ENCODE results near the gene SLC25A1. TPM values are rescaled to one million over a fixed set of nuclear protein-coding genes. Genes with fewer than 3 reads are reported as not detected.

Gene SLC25A1
- total RNA-seq, 1 donor from 2014 or later, result 20.9 TPM

DNA sequence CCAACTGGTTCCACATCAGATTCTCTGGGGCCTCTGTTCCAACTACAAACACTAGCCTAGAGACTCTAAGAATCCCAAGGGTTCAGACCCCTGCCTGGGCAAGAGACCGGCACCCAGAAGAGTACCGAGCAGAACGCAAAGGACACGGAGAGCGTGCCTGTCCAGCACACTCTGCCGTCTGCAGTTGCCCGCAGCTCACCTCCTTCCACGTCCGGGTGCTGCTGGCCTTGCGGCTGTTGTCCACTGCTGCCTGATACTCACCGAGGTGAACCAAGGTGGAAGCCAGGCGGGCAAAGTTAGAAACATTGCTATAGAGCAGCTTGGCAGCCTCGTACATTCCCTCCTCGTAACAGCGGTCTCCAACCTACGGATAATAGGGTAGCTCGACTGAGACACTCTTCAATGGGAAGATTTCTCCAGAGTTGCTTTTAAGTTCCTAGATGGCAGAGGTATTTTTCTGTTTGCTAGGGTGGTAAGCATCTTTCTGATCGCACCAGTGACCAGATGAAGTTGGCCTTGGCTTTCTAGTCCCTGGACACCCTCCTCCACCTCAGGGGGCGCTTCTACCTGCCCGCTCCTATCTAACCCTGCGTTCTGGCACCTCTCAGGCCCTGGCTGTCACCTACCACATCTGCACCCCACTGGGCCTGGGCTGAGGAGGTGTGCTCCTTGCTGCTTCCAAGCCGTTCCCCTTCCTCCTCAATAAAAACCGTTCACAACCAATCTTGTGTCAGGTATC is 22.8 kb upstream of the SLC25A1 start:
- Histone ChIP-seq H3K27me3 (ENCODE audit: low read depth) (no peaks in the 10 kb centered on the region), H3K4me1 (no peaks in the 10 kb centered on the region), H3K36me3 (peaks cover 21% of the 10 kb centered on the region), H3K4me3 (no peak overlapping the region), H3K27ac (replicated peaks) (no peak overlapping the region), H3K9me3 (replicated peaks) (no peaks in the 10 kb centered on the region)
- intact Hi-C loops (cut with micrococcal nuclease), result no loop called here
- TF ChIP-seq, protein P1, sequence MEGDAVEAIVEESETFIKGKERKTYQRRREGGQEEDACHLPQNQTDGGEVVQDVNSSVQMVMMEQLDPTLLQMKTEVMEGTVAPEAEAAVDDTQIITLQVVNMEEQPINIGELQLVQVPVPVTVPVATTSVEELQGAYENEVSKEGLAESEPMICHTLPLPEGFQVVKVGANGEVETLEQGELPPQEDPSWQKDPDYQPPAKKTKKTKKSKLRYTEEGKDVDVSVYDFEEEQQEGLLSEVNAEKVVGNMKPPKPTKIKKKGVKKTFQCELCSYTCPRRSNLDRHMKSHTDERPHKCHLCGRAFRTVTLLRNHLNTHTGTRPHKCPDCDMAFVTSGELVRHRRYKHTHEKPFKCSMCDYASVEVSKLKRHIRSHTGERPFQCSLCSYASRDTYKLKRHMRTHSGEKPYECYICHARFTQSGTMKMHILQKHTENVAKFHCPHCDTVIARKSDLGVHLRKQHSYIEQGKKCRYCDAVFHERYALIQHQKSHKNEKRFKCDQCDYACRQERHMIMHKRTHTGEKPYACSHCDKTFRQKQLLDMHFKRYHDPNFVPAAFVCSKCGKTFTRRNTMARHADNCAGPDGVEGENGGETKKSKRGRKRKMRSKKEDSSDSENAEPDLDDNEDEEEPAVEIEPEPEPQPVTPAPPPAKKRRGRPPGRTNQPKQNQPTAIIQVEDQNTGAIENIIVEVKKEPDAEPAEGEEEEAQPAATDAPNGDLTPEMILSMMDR (IDR thresholded peaks at IDR 0.05; ENCODE audit: borderline replicate concordance), result no peak
- DNase-seq, result no peak

DNA sequence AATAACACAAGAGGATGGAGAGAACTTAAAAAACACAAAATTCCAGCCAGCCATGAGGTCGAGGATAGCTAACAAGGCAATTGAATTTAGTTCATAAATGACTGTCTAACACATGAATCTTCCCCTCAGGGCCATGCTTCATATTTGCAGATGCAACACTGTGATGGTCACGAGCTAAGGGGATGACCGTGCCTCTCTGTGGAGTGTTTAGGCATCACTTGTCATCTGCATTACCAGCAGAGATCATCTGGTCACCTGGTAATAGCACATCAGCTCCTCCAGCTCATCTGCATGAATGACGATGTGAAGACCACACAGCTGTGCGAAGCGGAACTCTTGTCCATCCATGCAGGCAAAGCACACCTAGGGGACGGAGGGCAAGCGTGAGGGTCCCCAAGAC is 20.9 kb upstream of the SLC25A1 start:
- no peaks in the 10 kb centered on the region for H3K4me1 ChIP-seq
- no peak overlapping the region for H3K4me3 ChIP-seq
- H3K27me3 ChIP-seq (ENCODE audit: low read depth), result no peaks in the 10 kb centered on the region
- H3K27ac ChIP-seq (replicated peaks), result no peak overlapping the region
- H3K36me3 ChIP-seq, result peaks cover 36% of the 10 kb centered on the region
- TF ChIP-seq, protein P1 (IDR thresholded peaks at IDR 0.05; ENCODE audit: borderline replicate concordance), result no peak
- intact Hi-C loops (cut with micrococcal nuclease), result no loop called here
- no peak for DNase-seq
- H3K9me3 ChIP-seq (replicated peaks), result no peaks in the 10 kb centered on the region

DNA sequence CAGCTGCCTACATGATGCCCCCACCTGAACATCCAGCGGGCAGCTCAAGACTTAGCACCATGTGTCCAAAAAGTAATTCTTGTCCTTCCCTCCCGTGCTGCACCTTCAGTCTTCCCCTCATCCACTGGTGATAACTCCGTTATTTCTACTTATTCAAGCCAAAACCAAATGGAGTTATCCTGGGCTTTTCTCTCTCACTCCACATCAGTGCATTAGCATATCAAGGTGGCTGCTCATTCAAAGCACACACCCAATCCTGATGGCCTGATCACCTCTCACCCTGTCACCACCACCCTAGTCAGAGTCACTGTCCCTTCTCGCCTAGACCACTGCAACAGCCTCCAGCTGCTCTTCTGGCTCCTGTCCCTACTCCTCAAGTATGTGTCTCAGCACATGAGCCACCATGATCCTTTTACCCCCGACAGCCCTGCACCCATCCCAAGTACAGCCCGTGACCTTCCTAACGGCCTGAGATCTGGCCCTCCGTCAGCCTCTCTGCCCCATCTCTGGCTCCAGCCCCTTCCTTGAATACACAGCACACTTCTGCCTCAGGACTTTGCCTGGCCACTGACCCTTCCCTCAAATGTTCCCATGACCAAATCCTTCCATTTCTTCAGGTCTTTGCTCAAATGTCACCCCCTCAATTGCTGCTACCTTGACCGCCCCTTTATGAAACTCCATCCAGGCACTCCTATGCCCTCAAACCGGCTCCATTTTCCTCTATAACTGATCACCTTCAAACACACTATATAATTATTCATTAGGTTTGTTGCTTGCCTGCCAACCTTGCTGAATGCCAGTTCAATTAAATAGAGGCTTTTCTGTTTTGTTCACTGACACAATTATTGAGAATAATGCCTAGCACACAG is 19.7 kb upstream of the SLC25A1 start:
- DNase-seq, result no peak
- H3K27me3 ChIP-seq (ENCODE audit: low read depth), result no peaks in the 10 kb centered on the region
- intact Hi-C loops (cut with micrococcal nuclease), result no loop called here
- no peak overlapping the region for H3K27ac ChIP-seq (replicated peaks)
- no peaks in the 10 kb centered on the region for H3K9me3 ChIP-seq (replicated peaks)
- peaks cover 46% of the 10 kb centered on the region for H3K36me3 ChIP-seq
- H3K4me3 ChIP-seq, result no peak overlapping the region
- no peaks in the 10 kb centered on the region for H3K4me1 ChIP-seq
- TF ChIP-seq, protein P1 (IDR thresholded peaks at IDR 0.05; ENCODE audit: borderline replicate concordance), result no peak

DNA sequence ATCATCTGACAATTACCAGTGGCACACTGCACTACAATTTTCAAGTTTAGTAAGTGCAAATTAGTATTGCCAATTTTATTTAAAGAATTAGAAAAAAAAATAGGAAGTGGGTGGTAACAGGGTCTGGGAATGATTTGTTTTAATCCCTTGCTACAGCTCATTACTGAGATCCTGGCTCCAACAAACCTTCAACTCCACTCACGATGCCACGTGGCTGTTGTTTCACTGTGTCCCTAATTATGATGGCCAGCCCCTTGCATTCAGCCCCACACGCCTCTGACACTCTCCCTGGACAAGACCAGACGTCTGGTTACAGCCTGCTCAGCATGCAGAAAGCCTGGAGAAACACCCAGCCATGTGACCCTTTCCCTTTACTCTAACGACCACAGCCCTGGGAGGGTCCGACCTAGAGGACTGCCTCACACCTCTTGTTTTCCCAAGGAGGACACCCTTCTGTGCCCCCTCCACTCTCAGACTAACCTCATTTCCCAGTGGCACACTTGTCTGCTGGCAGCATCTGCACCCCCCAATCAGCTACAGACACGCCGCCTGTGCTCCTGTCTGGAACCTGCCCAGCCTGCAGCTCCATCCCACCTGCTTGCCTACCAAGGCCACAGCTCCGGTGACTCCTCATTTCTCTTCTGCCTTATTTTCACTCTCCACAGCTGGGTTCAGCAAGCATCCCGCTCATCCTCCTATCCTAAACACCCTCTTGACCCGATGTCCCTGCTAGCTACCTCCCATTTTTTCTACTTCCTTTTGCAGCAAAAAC is 18.5 kb upstream of the SLC25A1 start:
- no peak overlapping the region for H3K27ac ChIP-seq (replicated peaks)
- no peak for DNase-seq
- no peak overlapping the region for H3K4me3 ChIP-seq
- intact Hi-C loops (cut with micrococcal nuclease), result no loop called here
- TF ChIP-seq, protein P1 (IDR thresholded peaks at IDR 0.05; ENCODE audit: borderline replicate concordance), result no peak
- H3K36me3 ChIP-seq, result peaks cover 49% of the 10 kb centered on the region
- no peaks in the 10 kb centered on the region for H3K4me1 ChIP-seq
- H3K9me3 ChIP-seq (replicated peaks), result no peaks in the 10 kb centered on the region
- H3K27me3 ChIP-seq (ENCODE audit: low read depth), result no peaks in the 10 kb centered on the region
